Measurements from ENCODE around the gene MYEOV.

Gene MYEOV

DNA sequence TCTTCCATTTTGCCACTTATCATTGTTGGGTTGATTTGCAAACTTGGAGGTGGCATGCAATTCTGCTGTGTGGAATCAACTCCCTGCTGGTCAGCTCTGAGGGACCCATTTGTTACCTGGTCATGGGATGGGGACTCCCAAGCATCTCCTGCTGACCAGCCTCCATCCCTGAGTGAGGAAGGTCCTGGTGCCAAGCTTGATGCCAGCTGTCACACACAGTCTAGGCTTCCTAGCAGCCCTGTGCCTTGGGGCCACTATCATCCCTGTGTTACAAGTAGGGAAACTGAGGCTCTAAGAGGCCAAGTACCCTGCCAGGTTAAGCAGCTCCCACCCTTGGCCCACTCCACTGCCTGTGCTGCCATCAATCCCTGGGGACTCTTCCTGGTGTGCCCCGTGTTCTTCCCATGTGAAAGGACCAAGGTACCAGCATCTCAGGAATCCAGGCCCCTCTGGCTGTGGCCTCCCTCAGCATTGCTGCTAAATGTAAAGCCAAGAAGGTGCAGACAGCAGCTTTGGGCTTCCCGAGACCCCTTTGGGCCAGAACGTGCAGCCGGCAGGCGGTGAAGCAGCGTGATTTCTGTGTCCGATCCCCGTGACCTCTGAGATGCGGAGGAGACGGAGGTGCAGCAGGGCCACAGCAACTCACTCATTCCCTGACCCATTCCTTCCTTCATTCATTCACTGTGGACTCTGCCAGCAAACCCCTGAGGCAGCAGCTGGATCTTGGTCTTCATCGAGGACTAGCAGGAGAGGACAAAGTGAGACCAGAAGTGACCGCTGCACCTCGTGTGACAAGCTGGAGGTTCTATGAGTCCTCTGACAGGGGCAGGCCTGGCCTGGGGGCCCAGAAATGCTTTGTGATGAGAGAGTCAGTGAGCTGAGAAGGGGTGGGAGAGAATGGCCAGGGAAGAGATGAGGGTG, 49.7 kb downstream of the MYEOV start:
- no peak for DNase-seq

- no peak for DNase-seq
These were observed 50.7 kb downstream of the MYEOV start for GRCh38 chr11:69344570-69345145.

Measured in HCEC 1CT (cell line).